H1 (cell line): ENCODE data around the gene MIA3. TPM values are rescaled to one million over a fixed set of nuclear protein-coding genes. Genes with fewer than 3 reads are reported as not detected.

Source experiments
- CTCF ChIA-PET: fragments of 300-600 bp; sonication (Branson Sonifier 250); formaldehyde crosslinking; loops from one replicate; lab custom pipeline; 2021; ENCODE audit not compliant: partially characterized antibody; lab: Charles Lee
- POLR2A ChIA-PET: fragments of 300-600 bp; sonication (Branson Sonifier 250); formaldehyde crosslinking; loops from one replicate; lab custom pipeline; 2021; ENCODE audit warnings: inconsistent platforms; ENCODE audit not compliant: partially characterized antibody; lab: Charles Lee
- DNase-seq, 2 experiments: peaks; one replicate each; pipeline versions ENCODE4 v3.0.0 to v3.0.0-alpha.2; 2010 to 2022; ENCODE audit warnings: low spot score in 2 of 2, low read depth in 1 of 2, mixed read lengths in 1 of 2
- FAIRE-seq: peaks from 2 replicates; lab custom pipeline; 2011; peaks lifted over from hg19 to GRCh38; lab: Jason Lieb, UNC
- H2AFZ ChIP-seq: 2 replicates; pipeline ENCODE4 v1.8.1; 2012; ENCODE audit warnings: low read length, inconsistent platforms
- H2AK5ac ChIP-seq: 2 replicates; pipeline ENCODE4 v1.6.1; 2013; ENCODE audit warnings: low read depth, low read length
- H2BK120ac ChIP-seq: replicated peaks from 2 replicates; pipeline ENCODE3; 2013; ENCODE audit warnings: low read depth, low read length, inconsistent platforms
- H2BK12ac ChIP-seq: 2 replicates; pipeline ENCODE4 v1.6.1; 2013; ENCODE audit warnings: low read depth, low read length
- H2BK15ac ChIP-seq: 2 replicates; pipeline ENCODE4 v1.6.1; 2013; ENCODE audit warnings: low read length
- H2BK20ac ChIP-seq: 2 replicates; pipeline ENCODE4 v1.6.1; 2013; ENCODE audit warnings: low read length
- H2BK5ac ChIP-seq: 2 replicates; pipeline ENCODE4 v1.6.1; 2013; ENCODE audit warnings: low read depth, low read length
- H3K14ac ChIP-seq: 2 replicates; pipeline ENCODE4 v1.6.1; 2013; ENCODE audit warnings: inconsistent platforms; ENCODE audit not compliant: insufficient read length
- H3K18ac ChIP-seq: 2 replicates; pipeline ENCODE4 v1.6.1; 2013; ENCODE audit warnings: low read length; ENCODE audit errors: extremely low read depth
- H3K23ac ChIP-seq: 2 replicates; pipeline ENCODE4 v1.6.1; 2013; ENCODE audit warnings: inconsistent platforms; ENCODE audit not compliant: insufficient read length
- H3K23me2 ChIP-seq: 2 replicates; pipeline ENCODE4 v1.6.1; 2013; ENCODE audit warnings: low read depth, low read length
- H3K27ac ChIP-seq: 2 replicates; pipeline ENCODE4 v1.6.1; 2011; ENCODE audit warnings: low read depth, low read length, inconsistent platforms
- H3K27me3 ChIP-seq, 4 experiments: replicated peaks in 1 of 4; 1 replicate in 1 of 4; 2 replicates in 3 of 4; pipeline versions ENCODE4 v1.6.1 to v1.8.1; 2011 to 2013; ENCODE audit warnings: low read length in 3 of 4, mild to moderate bottlenecking in 3 of 4, inconsistent platforms in 2 of 4, mixed read lengths in 2 of 4, moderate library complexity in 1 of 4; ENCODE audit not compliant: control insufficient read depth in 3 of 4, insufficient read depth in 3 of 4; ENCODE audit errors: extremely low read depth in 1 of 4
- H3K36me3 ChIP-seq, 4 experiments: 2 replicates each; pipeline versions ENCODE4 v1.6.1 to v1.8.1; 2011 to 2013; ENCODE audit warnings: mild to moderate bottlenecking in 4 of 4, low read length in 3 of 4, moderate library complexity in 2 of 4, control low read depth in 1 of 4, inconsistent platforms in 1 of 4; ENCODE audit not compliant: insufficient read depth in 4 of 4, control insufficient read depth in 2 of 4
- H3K4ac ChIP-seq: replicated peaks from 2 replicates; pipeline ENCODE3; 2013; ENCODE audit warnings: low read length, low read depth, mixed read lengths, inconsistent platforms; ENCODE audit not compliant: insufficient read length
- H3K4me1 ChIP-seq, 4 experiments: replicated peaks in 1 of 4; 1 replicate in 1 of 4; 2 replicates in 3 of 4; pipeline versions ENCODE4 v1.6.1 to v1.8.1; 2011 to 2013; ENCODE audit warnings: low read length in 3 of 4, inconsistent platforms in 2 of 4, mixed read lengths in 1 of 4; ENCODE audit not compliant: insufficient read depth in 4 of 4, control insufficient read depth in 3 of 4
- H3K4me2 ChIP-seq, 2 experiments: 2 replicates each; pipeline versions ENCODE4 v1.6.1 to v1.8.1; 2011 to 2013; ENCODE audit warnings: low read depth in 2 of 2, low read length in 2 of 2, control low read depth in 1 of 2, inconsistent platforms in 1 of 2, mild to moderate bottlenecking in 1 of 2; ENCODE audit not compliant: insufficient read depth in 1 of 2
- H3K4me3 ChIP-seq, 4 experiments: fragments of 200-600, 300-600 bp in 1 of 4; sonication (generic), shearing (Covaris generic), sonication (Bioruptor Twin) in 1 of 4; 2 replicates each; pipeline versions ENCODE4 v1.5.1 to v1.8.1; 2011 to 2016; ENCODE audit warnings: low read length in 4 of 4, low read depth in 3 of 4, control low read depth in 2 of 4, inconsistent platforms in 2 of 4, mild to moderate bottlenecking in 2 of 4, mixed read lengths in 1 of 4, moderate library complexity in 1 of 4; ENCODE audit not compliant: insufficient read depth in 2 of 4; ENCODE audit errors: extremely low read depth in 1 of 4
- H3K56ac ChIP-seq: replicated peaks from 2 replicates; pipeline ENCODE3; 2013; ENCODE audit warnings: low read depth, mild to moderate bottlenecking, mixed read lengths, low read length, inconsistent platforms; ENCODE audit not compliant: insufficient read length
- H3K79me1 ChIP-seq: 2 replicates; pipeline ENCODE4 v1.6.1; 2013; ENCODE audit warnings: low read depth, low read length, control low read depth
- H3K79me2 ChIP-seq, 2 experiments: 2 replicates each; pipeline versions ENCODE4 v1.6.1 to v1.8.1; 2012 to 2013; ENCODE audit warnings: low read length in 2 of 2, mild to moderate bottlenecking in 2 of 2, inconsistent platforms in 1 of 2; ENCODE audit not compliant: insufficient read depth in 2 of 2, control insufficient read depth in 1 of 2
- H3K9ac ChIP-seq, 4 experiments: replicated peaks in 1 of 4; 1 replicate in 1 of 4; 2 replicates in 3 of 4; pipeline versions ENCODE4 v1.6.1 to v1.8.1; 2011 to 2013; ENCODE audit warnings: low read depth in 3 of 4, low read length in 3 of 4, control low read depth in 2 of 4, mild to moderate bottlenecking in 2 of 4, moderate library complexity in 2 of 4, inconsistent platforms in 1 of 4; ENCODE audit errors: extremely low read depth in 1 of 4
- H3K9me3 ChIP-seq, 2 experiments: 2 replicates each; pipeline versions ENCODE4 v1.6.1 to v1.8.1; 2012 to 2013; ENCODE audit warnings: mild to moderate bottlenecking in 2 of 2, moderate library complexity in 2 of 2, control low read depth in 1 of 2, inconsistent platforms in 1 of 2, low read depth in 1 of 2, low read length in 1 of 2, mixed read lengths in 1 of 2; ENCODE audit not compliant: insufficient read depth in 2 of 2
- H4K20me1 ChIP-seq, 2 experiments: replicated peaks in 1 of 2; 2 replicates each; pipeline versions ENCODE3 to v1.8.1; 2011 to 2013; ENCODE audit warnings: inconsistent platforms in 2 of 2, low read length in 2 of 2, mild to moderate bottlenecking in 1 of 2; ENCODE audit not compliant: insufficient read depth in 2 of 2, control insufficient read depth in 1 of 2
- H4K5ac ChIP-seq: 2 replicates; pipeline ENCODE4 v1.6.1; 2013; ENCODE audit warnings: low read length, low read depth, mixed read lengths, inconsistent platforms; ENCODE audit not compliant: insufficient read length
- H4K8ac ChIP-seq: 2 replicates; pipeline ENCODE4 v1.8.0; 2013; ENCODE audit warnings: mild to moderate bottlenecking, moderate library complexity, low read length, inconsistent platforms; ENCODE audit not compliant: insufficient read depth; ENCODE audit errors: extremely low read depth
- H4K91ac ChIP-seq: replicated peaks from 2 replicates; pipeline ENCODE3; 2013; ENCODE audit warnings: low read length, mixed read lengths, inconsistent platforms; ENCODE audit not compliant: insufficient read length
- ASH2L ChIP-seq: fragments of 200-600, 300-600 bp; sonication (generic); IDR thresholded peaks from one replicate; pipeline ENCODE4 v1.7.1; 2017; ENCODE audit warnings: low read length
- EZH2 ChIP-seq: fragments of 200-600 bp; sonication (generic); IDR thresholded peaks from 2 replicates; pipeline ENCODE4 v1.7.1; 2012; ENCODE audit warnings: low read depth, mild to moderate bottlenecking, moderate library complexity, low read length, inconsistent platforms; ENCODE audit not compliant: severe bottlenecking
- GABPA ChIP-seq: IDR thresholded peaks from 2 replicates; pipeline ENCODE4 v1.6.1; 2011; ENCODE audit warnings: mild to moderate bottlenecking, low read length, moderate library complexity, borderline replicate concordance; ENCODE audit not compliant: insufficient read depth
- MAFK ChIP-seq: IDR thresholded peaks from 2 replicates; pipeline ENCODE4 v1.6.1; 2012; ENCODE audit warnings: low read depth, mild to moderate bottlenecking, improper control_type of control experiment, low read length
- NRF1 ChIP-seq: IDR thresholded peaks from 2 replicates; pipeline ENCODE4 v1.6.1; 2011; ENCODE audit warnings: mild to moderate bottlenecking, low read depth, low read length, improper control_type of control experiment
- POU5F1 ChIP-seq: IDR thresholded peaks from 2 replicates; pipeline ENCODE4 v1.6.1; 2011; ENCODE audit warnings: low read depth, mild to moderate bottlenecking, low read length, moderate library complexity
- RBBP5 ChIP-seq: IDR thresholded peaks from 2 replicates; pipeline ENCODE4 v1.7.1; 2012; ENCODE audit warnings: low read depth, mild to moderate bottlenecking, inconsistent platforms, low read length, moderate library complexity, borderline replicate concordance
- RNF2 ChIP-seq: fragments of 200-900, 300-1000 bp; sonication (generic); IDR thresholded peaks from 2 replicates; pipeline ENCODE4 v1.7.1; 2016; ENCODE audit warnings: borderline replicate concordance, low read depth, mild to moderate bottlenecking, antibody characterized with exemption, low read length; ENCODE audit not compliant: poor library complexity, severe bottlenecking; ENCODE audit errors: missing control alignments
- SIRT6 ChIP-seq: IDR thresholded peaks from one replicate; pipeline ENCODE4 v1.7.1; 2012; ENCODE audit warnings: low read length, inconsistent platforms
- SIX5 ChIP-seq: IDR thresholded peaks from 2 replicates; pipeline ENCODE4 v1.6.1; 2011; ENCODE audit warnings: mild to moderate bottlenecking, low read depth, low read length
- SP1 ChIP-seq: IDR thresholded peaks from 2 replicates; pipeline ENCODE4 v1.6.1; 2011; ENCODE audit warnings: low read depth, low read length
- SP2 ChIP-seq: IDR thresholded peaks from 2 replicates; pipeline ENCODE4 v1.6.1; 2012; ENCODE audit warnings: mild to moderate bottlenecking, low read length, inconsistent platforms
- SP4 ChIP-seq: IDR thresholded peaks from 2 replicates; pipeline ENCODE4 v1.6.1; 2012; ENCODE audit warnings: low read length, inconsistent platforms
- TCF12 ChIP-seq: IDR thresholded peaks from 2 replicates; pipeline ENCODE4 v1.6.1; 2011; ENCODE audit warnings: low read depth, mild to moderate bottlenecking, low read length
- YY1 ChIP-seq: IDR thresholded peaks from 2 replicates; pipeline ENCODE4 v1.6.1; 2011; ENCODE audit warnings: low read depth, mild to moderate bottlenecking, low read length
- ZNF274 ChIP-seq: IDR thresholded peaks from 2 replicates; pipeline ENCODE4 v1.7.0; 2012; ENCODE audit warnings: low read length, borderline replicate concordance; ENCODE audit errors: extremely low read depth
- WGBS, 2 experiments: shearing (Covaris generic) in 1 of 2; methylation state at CpG; one replicate each; pipeline versions ENCODE4 v1.1.6 to v1.1.7; 2013 to 2015; ENCODE audit warnings: low lambda C conversion rate in 2 of 2, mixed read lengths in 2 of 2, inconsistent platforms in 1 of 2, low coverage in 1 of 2, missing lambda C conversion rate in 1 of 2; ENCODE audit not compliant: insufficient replicate concordance in 2 of 2, insufficient coverage in 1 of 2, insufficient read length in 1 of 2; ENCODE audit errors: extremely low coverage in 1 of 2, missing lambda C conversion rate in 1 of 2; 5-methylcytosine and 5-hydroxymethylcytosine counted together
- polyA plus RNA-seq, 7 experiments: library from polyadenylated mRNA; depleted of rRNA in 3 of 7; stranded (reverse) in 5 of 7; unstranded in 2 of 7; fragments of >200 nt in 5 of 7; fragments of 200-250 nt in 2 of 7; gene quantifications; 1 replicate in 5 of 7; 2 replicates in 1 of 7; 4 replicates in 1 of 7; pipeline versions ENCODE4 v1.2.1 to v1.2.3, GENCODE V29; 2011 to 2013; ENCODE audit warnings: missing spikeins in 2 of 7, mixed read lengths in 2 of 7
- total RNA-seq: library from RNA; stranded (reverse); fragmentation: NEBNext Ultra II Directional; extraction: Animal tissue kit (Norgen Biotek cat#: 25700); gene quantifications from 2 replicates; pipeline ENCODE4 v1.2.1, GENCODE V29; 2021

The MIA3 gene
- total and polyA plus RNA-seq, 2 of the 8 experiments (the other 6 are each of a cell fraction or from before 2014, with no cell fraction given): 69.0 to 105 TPM

- peaks cover 0 to 4% of the 10 kb centered on the region in 2 experiments; a peak in 1 of 4 replicates for H3K79me2 ChIP-seq
- POLR2A ChIA-PET: interaction anchor here (1.1 to 1.4 kb wide), 3 partner anchors 13 to 16 kb away, joined by 3 read pairs; no protein-coding TSS in a partner anchor
- H4K20me1 ChIP-seq: no peaks in the 10 kb centered on the region
- H3K36me3 ChIP-seq: peaks cover 0 to 15% (median 6%) of the 10 kb centered on the region in 4 experiments; a peak in 4 of 8 replicates
- no peak overlapping the region for H4K91ac ChIP-seq
- H4K5ac ChIP-seq: no peak overlapping the region
- no peak overlapping the region for H3K9ac ChIP-seq
- no peaks in the 10 kb centered on the region for H3K4me1 ChIP-seq
- 93% methylated on average over 2 of the region's 2 CpGs; no CpG with 5 or more reads in 1 of the 2 experiments for WGBS, 2 experiments
- no peak overlapping the region for H3K56ac ChIP-seq
- H3K4me2 ChIP-seq: no peak overlapping the region
- H2BK20ac ChIP-seq: no peak overlapping the region
- no peak for DNase-seq
- no peak overlapping the region for H3K23ac ChIP-seq
- H2BK5ac ChIP-seq: no peak overlapping the region
- no peak overlapping the region for H2BK15ac ChIP-seq
- CTCF ChIA-PET: interaction anchor here (1.1 kb wide), 1 partner anchor 56 kb away, joined by 3 read pairs; no protein-coding TSS in a partner anchor
- H4K8ac ChIP-seq: no peak overlapping the region
- H2AK5ac ChIP-seq: no peak overlapping the region
- H3K27me3 ChIP-seq: no peaks in the 10 kb centered on the region
- no peak overlapping the region for H2BK12ac ChIP-seq
- no peaks in the 10 kb centered on the region for H3K23me2 ChIP-seq
- H2BK120ac ChIP-seq: no peak overlapping the region
- no peak for FAIRE-seq
- no peaks in the 10 kb centered on the region; a peak in 1 of 4 replicates for H3K9me3 ChIP-seq
- H3K18ac ChIP-seq: no peak overlapping the region
- H3K4me3 ChIP-seq: no peak overlapping the region
- H3K27ac ChIP-seq: no peak overlapping the region
- no peak overlapping the region for H3K14ac ChIP-seq
- H3K4ac ChIP-seq: no peak overlapping the region
- H3K79me1 ChIP-seq: no peaks in the 10 kb centered on the region
- H2AFZ ChIP-seq: no peak overlapping the region
- TF ChIP-seq GABPA (no peak), TCF12 (no peak), RBBP5 (no peak), EZH2 (no peak), RNF2 (no peak), NRF1 (no peak), SP2 (no peak), SIX5 (no peak), SP1 (no peak), SIRT6 (no peak), ASH2L (no peak), YY1 (no peak), ZNF274 (no peak), SP4 (no peak), POU5F1 (no peak), MAFK (no peak)
Observed at GRCh38 chr1:222697203-222697602, 79.3 kb downstream of the MIA3 start.
